Dendritic cell treated with granulocyte-macrophage colony-stimulating factor and Interleukin-4, amounts not matched to agents 40 ng/mL and 50 ng/mL, for 4 days (primary cell): Measurements from ENCODE around the gene PNPT1.
"Not testable (repeated sequence)": the region's sequence is repeated elsewhere in the genome, so short reads cannot be mapped to it uniquely, and the experiment has no call there.

Source experiments
- H3K27ac Mint-ChIP-seq: one replicate; pipeline ENCODE4 v1.8.0; 2022; ENCODE audit warnings: mild to moderate bottlenecking, mixed read lengths
- H3K27me3 Mint-ChIP-seq: one replicate; pipeline ENCODE4 v1.8.0; 2022; ENCODE audit warnings: mild to moderate bottlenecking, mixed read lengths
- H3K36me3 Mint-ChIP-seq: one replicate; pipeline ENCODE4 v1.8.0; 2022; ENCODE audit warnings: low read depth, mixed read lengths
- H3K4me1 Mint-ChIP-seq: one replicate; pipeline ENCODE4 v1.8.0; 2022; ENCODE audit warnings: low read depth, mixed read lengths
- H3K4me3 Mint-ChIP-seq: one replicate; pipeline ENCODE4 v1.8.0; 2022; ENCODE audit warnings: mild to moderate bottlenecking, moderate library complexity, mixed read lengths
- H3K9me3 Mint-ChIP-seq: one replicate; pipeline ENCODE4 v1.8.0; 2022; ENCODE audit warnings: mixed read lengths
- intact Hi-C: fragments of 100-400 bp; cut with micrococcal nuclease; formaldehyde crosslinking; loops from one replicate; pipeline ENCODE4 v1.15.0; 2022

PNPT1 gene

GRCh38 chr2:55598056-55598795 lies 95.4 kb downstream of the PNPT1 start:
- no peak overlapping the region for H3K4me3 Mint-ChIP-seq
- intact Hi-C loops: no loop called here
- no peaks in the 10 kb centered on the region for H3K4me1 Mint-ChIP-seq
- H3K9me3 Mint-ChIP-seq: no peaks in the 10 kb centered on the region
- H3K27me3 Mint-ChIP-seq: no peaks in the 10 kb centered on the region
- no peak overlapping the region for H3K27ac Mint-ChIP-seq
- H3K36me3 Mint-ChIP-seq: peaks cover 87% of the 10 kb centered on the region

- H3K4me3 Mint-ChIP-seq, H3K9me3 Mint-ChIP-seq, H3K4me1 Mint-ChIP-seq, H3K27ac Mint-ChIP-seq, H3K27me3 Mint-ChIP-seq, intact Hi-C loops: not testable (repeated sequence)
- peaks cover 73% of the 10 kb centered on the region for H3K36me3 Mint-ChIP-seq
Observed at GRCh38 chr2:55596795-55597194, 96.8 kb downstream of the PNPT1 start.

- intact Hi-C loops: no loop called here
- Mint-ChIP-seq H3K4me1 (no peaks in the 10 kb centered on the region), H3K27ac (no peak overlapping the region), H3K4me3 (no peak overlapping the region), H3K9me3 (no peaks in the 10 kb centered on the region), H3K27me3 (no peaks in the 10 kb centered on the region), H3K36me3 (peaks cover 68% of the 10 kb centered on the region)
Observed at GRCh38 chr2:55595536-55595935, 98.1 kb downstream of the PNPT1 start.

- H3K4me3 Mint-ChIP-seq: no peak overlapping the region
- no peaks in the 10 kb centered on the region for H3K9me3 Mint-ChIP-seq
- no peaks in the 10 kb centered on the region for H3K27me3 Mint-ChIP-seq
- peaks cover 50% of the 10 kb centered on the region for H3K36me3 Mint-ChIP-seq
- intact Hi-C loops: no loop called here
- no peak overlapping the region for H3K27ac Mint-ChIP-seq
- no peaks in the 10 kb centered on the region for H3K4me1 Mint-ChIP-seq
Observed at GRCh38 chr2:55592130-55592529, 101.5 kb downstream of the PNPT1 start.

- H3K27me3 Mint-ChIP-seq: no peaks in the 10 kb centered on the region
- no peak overlapping the region for H3K27ac Mint-ChIP-seq
- H3K4me1 Mint-ChIP-seq: no peaks in the 10 kb centered on the region
- intact Hi-C loops: no loop called here
- no peaks in the 10 kb centered on the region for H3K9me3 Mint-ChIP-seq
- H3K4me3 Mint-ChIP-seq: no peak overlapping the region
- peaks cover 45% of the 10 kb centered on the region for H3K36me3 Mint-ChIP-seq
Observed at GRCh38 chr2:55590810-55591440, 102.7 kb downstream of the PNPT1 start.

- peaks cover 67% of the 10 kb centered on the region for H3K36me3 Mint-ChIP-seq
- no peak overlapping the region for H3K4me3 Mint-ChIP-seq
- H3K27ac Mint-ChIP-seq: no peak overlapping the region
- H3K9me3 Mint-ChIP-seq: no peaks in the 10 kb centered on the region
- H3K27me3 Mint-ChIP-seq: no peaks in the 10 kb centered on the region
- intact Hi-C loops: no loop called here
- H3K4me1 Mint-ChIP-seq: peaks cover 9% of the 10 kb centered on the region
Observed at GRCh38 chr2:55585451-55586080, 108.1 kb downstream of the PNPT1 start.
